ENCODE data around the gene ADGRL3. TPM values are rescaled to one million over a fixed set of nuclear protein-coding genes. Genes with fewer than 3 reads are reported as not detected.

The ADGRL3 gene
- total RNA-seq, 2 experiments from 2014 or later: not detected

- H3K9me2 ChIP-seq (ENCODE audit: insufficient read depth, low read length): no peaks in the 10 kb centered on the region
- H3K4me3 ChIP-seq (ENCODE audit: low read depth, low read length, poor library complexity, severe bottlenecking): no peak overlapping the region
- no peak overlapping the region for H2AFZ ChIP-seq (ENCODE audit: low read length)
- POLR2A ChIA-PET: no interaction called here
- no peaks in the 10 kb centered on the region for H3K9me3 ChIP-seq (ENCODE audit: low read length)
- no TSS peak for BruUV-seq (replicated peaks)
- CTCF ChIA-PET (ENCODE audit: unreplicated experiment): no interaction called here
- no peak overlapping the region for H3K4me2 ChIP-seq (ENCODE audit: low read length)
- H3K79me2 ChIP-seq (ENCODE audit: insufficient read depth, low read depth, low read length): no peaks in the 10 kb centered on the region
- H4K20me1 ChIP-seq (ENCODE audit: insufficient read depth, low read length): no peaks in the 10 kb centered on the region
- intact Hi-C loops (cut with micrococcal nuclease; ENCODE audit: unreplicated experiment): no loop called here
- no peak for DNase-seq (ENCODE audit: low spot score)
- no peaks in the 10 kb centered on the region for H3K4me1 ChIP-seq (ENCODE audit: insufficient read depth, low read length, poor library complexity, severe bottlenecking)
- H3K36me3 ChIP-seq (ENCODE audit: insufficient read depth, low read length): no peaks in the 10 kb centered on the region
- no peak overlapping the region for H3K27ac ChIP-seq (ENCODE audit: low read depth, low read length, poor library complexity, severe bottlenecking)
- TF ChIP-seq EZH2phosphoT487 (IDR thresholded peaks at IDR 0.05; ENCODE audit: borderline replicate concordance, low read depth, low read length): no peak
- TF ChIP-seq, protein P1, sequence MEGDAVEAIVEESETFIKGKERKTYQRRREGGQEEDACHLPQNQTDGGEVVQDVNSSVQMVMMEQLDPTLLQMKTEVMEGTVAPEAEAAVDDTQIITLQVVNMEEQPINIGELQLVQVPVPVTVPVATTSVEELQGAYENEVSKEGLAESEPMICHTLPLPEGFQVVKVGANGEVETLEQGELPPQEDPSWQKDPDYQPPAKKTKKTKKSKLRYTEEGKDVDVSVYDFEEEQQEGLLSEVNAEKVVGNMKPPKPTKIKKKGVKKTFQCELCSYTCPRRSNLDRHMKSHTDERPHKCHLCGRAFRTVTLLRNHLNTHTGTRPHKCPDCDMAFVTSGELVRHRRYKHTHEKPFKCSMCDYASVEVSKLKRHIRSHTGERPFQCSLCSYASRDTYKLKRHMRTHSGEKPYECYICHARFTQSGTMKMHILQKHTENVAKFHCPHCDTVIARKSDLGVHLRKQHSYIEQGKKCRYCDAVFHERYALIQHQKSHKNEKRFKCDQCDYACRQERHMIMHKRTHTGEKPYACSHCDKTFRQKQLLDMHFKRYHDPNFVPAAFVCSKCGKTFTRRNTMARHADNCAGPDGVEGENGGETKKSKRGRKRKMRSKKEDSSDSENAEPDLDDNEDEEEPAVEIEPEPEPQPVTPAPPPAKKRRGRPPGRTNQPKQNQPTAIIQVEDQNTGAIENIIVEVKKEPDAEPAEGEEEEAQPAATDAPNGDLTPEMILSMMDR (conservative IDR thresholded peaks at IDR 0.05; ENCODE audit: low read length): no peak
Measured at GRCh38 chr4:61678297-61678696, 478.2 kb downstream of the ADGRL3 start.

GRCh38 chr4:61693520-61693919 lies 493.4 kb downstream of the ADGRL3 start:
- intact Hi-C loops (cut with micrococcal nuclease; ENCODE audit: unreplicated experiment): no loop called here
- no peak for TF ChIP-seq EZH2phosphoT487 (IDR thresholded peaks at IDR 0.05; ENCODE audit: borderline replicate concordance, low read depth, low read length)
- TF ChIP-seq, protein P1 (conservative IDR thresholded peaks at IDR 0.05; ENCODE audit: low read length): no peak
- ChIA-PET CTCF (ENCODE audit: unreplicated experiment) (no interaction called here), POLR2A (no interaction called here)
- Histone ChIP-seq H4K20me1 (ENCODE audit: insufficient read depth, low read length) (no peaks in the 10 kb centered on the region), H3K79me2 (ENCODE audit: insufficient read depth, low read depth, low read length) (no peaks in the 10 kb centered on the region), H3K9me2 (ENCODE audit: insufficient read depth, low read length) (no peaks in the 10 kb centered on the region), H3K4me1 (ENCODE audit: insufficient read depth, low read length, poor library complexity, severe bottlenecking) (no peaks in the 10 kb centered on the region), H3K4me2 (ENCODE audit: low read length) (no peak overlapping the region), H3K36me3 (ENCODE audit: insufficient read depth, low read length) (no peaks in the 10 kb centered on the region), H3K4me3 (ENCODE audit: low read depth, low read length, poor library complexity, severe bottlenecking) (no peak overlapping the region), H2AFZ (ENCODE audit: low read length) (no peak overlapping the region), H3K9me3 (ENCODE audit: low read length) (no peaks in the 10 kb centered on the region), H3K27ac (ENCODE audit: low read depth, low read length, poor library complexity, severe bottlenecking) (no peak overlapping the region)
- no peak for DNase-seq (ENCODE audit: low spot score)
- BruUV-seq (replicated peaks): no TSS peak

DNA sequence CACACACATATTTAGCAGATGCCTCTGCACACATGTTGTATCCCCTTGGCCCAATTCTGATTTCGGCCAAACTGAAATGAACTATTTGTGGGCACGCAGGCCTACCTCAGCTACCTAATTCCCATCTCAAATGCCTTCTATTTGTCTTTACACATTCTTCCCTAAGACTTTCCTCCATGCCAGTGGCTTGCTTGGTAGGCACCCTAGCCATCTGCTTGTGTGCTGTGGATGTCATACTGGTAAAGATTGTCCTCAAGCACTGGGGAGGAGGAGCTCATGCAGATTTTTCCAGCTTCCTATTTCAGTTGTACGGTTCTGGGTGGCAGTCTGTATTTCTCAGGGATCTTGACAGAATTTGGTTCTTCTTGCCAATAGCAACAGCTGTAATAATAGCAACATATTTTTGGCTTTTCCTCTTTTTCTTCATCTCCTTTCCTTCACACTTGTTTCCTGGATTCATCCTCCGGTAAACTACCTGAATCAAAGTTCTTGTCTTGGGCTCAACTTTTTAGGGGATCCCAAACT lies 514.3 kb downstream of the ADGRL3 start:
- H4K20me1 ChIP-seq (ENCODE audit: insufficient read depth, low read length): no peaks in the 10 kb centered on the region
- no peaks in the 10 kb centered on the region for H3K9me3 ChIP-seq (ENCODE audit: low read length)
- intact Hi-C loops (cut with micrococcal nuclease; ENCODE audit: unreplicated experiment): no loop called here
- ChIA-PET POLR2A (no interaction called here), CTCF (ENCODE audit: unreplicated experiment) (interaction anchor here (0.6 kb wide), 1 partner anchor 23 kb away, joined by 3 read pairs; no protein-coding TSS in a partner anchor)
- DNase-seq (ENCODE audit: low spot score): no peak
- no peaks in the 10 kb centered on the region for H3K9me2 ChIP-seq (ENCODE audit: insufficient read depth, low read length)
- BruUV-seq (replicated peaks): no TSS peak
- H3K4me1 ChIP-seq (ENCODE audit: insufficient read depth, low read length, poor library complexity, severe bottlenecking): no peaks in the 10 kb centered on the region
- no peak overlapping the region for H2AFZ ChIP-seq (ENCODE audit: low read length)
- TF ChIP-seq, protein P1 (conservative IDR thresholded peaks at IDR 0.05; ENCODE audit: low read length): no peak
- no peak for TF ChIP-seq EZH2phosphoT487 (IDR thresholded peaks at IDR 0.05; ENCODE audit: borderline replicate concordance, low read depth, low read length)
- no peak overlapping the region for H3K4me3 ChIP-seq (ENCODE audit: low read depth, low read length, poor library complexity, severe bottlenecking)
- no peaks in the 10 kb centered on the region for H3K79me2 ChIP-seq (ENCODE audit: insufficient read depth, low read depth, low read length)
- H3K36me3 ChIP-seq (ENCODE audit: insufficient read depth, low read length): no peaks in the 10 kb centered on the region
- H3K4me2 ChIP-seq (ENCODE audit: low read length): no peak overlapping the region
- no peak overlapping the region for H3K27ac ChIP-seq (ENCODE audit: low read depth, low read length, poor library complexity, severe bottlenecking)

Data from OCI-LY7 (cell line).